Lower leg skin (tissue), 4 donors: Measurements from ENCODE around the gene ZNF471. TPM values are rescaled to one million over a fixed set of nuclear protein-coding genes. Genes with fewer than 3 reads are reported as not detected.

Source experiments
- DNase-seq, 2 donors: peaks; one replicate each; pipeline ENCODE4 v3.0.0-alpha.2; 2019; ENCODE audit warnings: low spot score in 2 of 2
- H3K4me3 ChIP-seq: fragments of 200-600 bp; sonication (generic); 2 replicates; pipeline ENCODE4 v1.5.1; 2017; ENCODE audit warnings: mild to moderate bottlenecking, low read depth; ENCODE audit not compliant: poor library complexity, severe bottlenecking
- CTCF ChIP-seq, 3 donors: fragments of 450-650 bp; IDR thresholded peaks; one replicate each; pipeline ENCODE4 v1.5.1; 2016; ENCODE audit warnings: antibody characterized with exemption in 3 of 3, mild to moderate bottlenecking in 3 of 3, moderate library complexity in 2 of 3
- POLR2A ChIP-seq, 2 donors: fragments of 450-650 bp; IDR thresholded peaks; one replicate each; pipeline ENCODE4 v1.6.1; 2016 to 2017; ENCODE audit warnings: antibody characterized with exemption in 2 of 2, mild to moderate bottlenecking in 1 of 2, moderate library complexity in 1 of 2
- WGBS, 2 donors: methylation state at CpG; one replicate each; pipeline ENCODE4 v1.1.5; 2018; 5-methylcytosine and 5-hydroxymethylcytosine counted together
- intact Hi-C: fragments of 100-400 bp; cut with DNase I; formaldehyde crosslinking; loops from one replicate; pipeline ENCODE4 v1.15.0; 2023; ENCODE audit warnings: low total_unique reads
- total RNA-seq, 4 donors: library from RNA; depleted of rRNA; stranded (reverse); fragments of >200 nt; gene quantifications; one replicate each; pipeline ENCODE4 v1.1.0, GENCODE V29; 2016

The ZNF471 gene
- total RNA-seq = 1 to 10 TPM; 1.5 to 3.2 (median 2.7) TPM

- intact Hi-C loops = loop anchor here (5.0 kb wide), 1 partner anchor 835 kb away; no protein-coding TSS in a partner anchor
- 2 to 3% methylated on average over 29 to 40 of the region's 74 CpGs for WGBS, 2 donors
- peak within 1 kb of the TSS; percentile 54 for H3K4me3 ChIP-seq
- TF ChIP-seq POLR2A (IDR thresholded peaks at IDR 0.05) (no peak), CTCF (IDR thresholded peaks at IDR 0.05) (no peak)
- peak; percentile 97 to 99 for DNase-seq
Observed at GRCh38 chr19:56507446-56508289, at the start of gene ZNF471. ZNF471 (plus strand) TSS chr19:56507855; CDS start chr19:56511572, 3,717 bp downstream.

GRCh38 chr19:56474308-56474707 lies 33.3 kb upstream of the ZNF471 start:
- no peak for TF ChIP-seq CTCF (IDR thresholded peaks at IDR 0.05)
- TF ChIP-seq POLR2A (IDR thresholded peaks at IDR 0.05) = no peak
- H3K4me3 ChIP-seq = no peak overlapping the region
- DNase-seq = no peak
- WGBS, 2 donors = 70 to 72% methylated on average over 3 of the region's 3 CpGs
- intact Hi-C loops = no loop called here

- H3K4me3 ChIP-seq = no peak overlapping the region
- WGBS, 2 donors = 86 to 87% methylated on average over 10 of the region's 10 CpGs
- TF ChIP-seq CTCF (IDR thresholded peaks at IDR 0.05) (no peak), POLR2A (IDR thresholded peaks at IDR 0.05) (no peak)
- intact Hi-C loops = no loop called here
- no peak for DNase-seq
Observed at GRCh38 chr19:56476093-56476492, 31.6 kb upstream of the ZNF471 start.

GRCh38 chr19:56476651-56477428 lies 30.8 kb upstream of the ZNF471 start, which contains the start of gene ZNF667:
ZNF667 (minus strand) TSS chr19:56477345; CDS start chr19:56462370, 14,975 bp downstream.
- WGBS, 2 donors = 2 to 3% methylated on average over 37 to 42 of the region's 69 CpGs
- intact Hi-C loops = no loop called here
- peak within 1 kb of the TSS; percentile 38 for H3K4me3 ChIP-seq
- no peak for DNase-seq
- no peak for TF ChIP-seq CTCF (IDR thresholded peaks at IDR 0.05)
- no peak for TF ChIP-seq POLR2A (IDR thresholded peaks at IDR 0.05)

- DNase-seq = peak; percentile 77 to 96
- TF ChIP-seq POLR2A (IDR thresholded peaks at IDR 0.05) (no peak), CTCF (IDR thresholded peaks at IDR 0.05) (no peak)
- intact Hi-C loops = no loop called here
- 2 to 4% methylated on average over 54 to 58 of the region's 80 CpGs for WGBS, 2 donors
- peak overlapping the region; percentile 38 for H3K4me3 ChIP-seq
Observed at GRCh38 chr19:56477429-56478338, 30.0 kb upstream of the ZNF471 start.
